Measurements from ENCODE around the gene EIF3L.

EIF3L gene

DNA sequence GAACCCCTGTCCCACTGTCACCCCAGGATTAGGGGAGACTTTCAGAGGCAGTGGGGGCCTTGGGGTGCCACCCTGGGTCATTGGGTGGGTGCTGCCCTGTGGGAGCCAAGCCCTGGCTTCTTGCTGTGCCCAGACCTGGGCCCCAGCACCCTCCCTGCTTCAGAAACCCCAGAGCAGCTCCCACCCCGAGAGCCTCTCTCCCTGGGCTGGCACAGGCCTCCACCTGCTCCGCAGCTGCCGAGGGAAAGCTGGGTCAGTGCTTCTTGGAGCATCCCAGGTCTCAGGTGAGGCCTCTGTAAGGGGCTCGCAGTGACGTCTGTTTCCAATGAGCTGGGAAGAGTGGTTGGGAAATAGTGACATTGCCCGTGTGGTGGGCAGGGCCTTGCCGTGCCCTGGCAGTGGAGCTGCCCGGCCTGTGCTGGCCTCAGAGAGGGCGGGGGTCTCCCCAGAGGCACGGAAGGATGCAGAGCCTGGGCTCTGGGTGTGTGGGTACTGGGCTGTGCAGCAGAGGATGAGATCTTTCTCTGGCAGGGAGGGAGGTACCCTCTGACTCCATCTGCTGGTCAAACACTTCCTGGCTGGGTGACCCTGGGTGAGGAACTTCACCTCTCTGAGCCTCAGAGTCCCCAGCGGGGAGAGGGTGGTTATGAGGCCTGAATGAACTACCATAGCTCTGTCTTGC is 81.2 kb downstream of the EIF3L start:
- peak; percentile 61 for DNase-seq

DNA sequence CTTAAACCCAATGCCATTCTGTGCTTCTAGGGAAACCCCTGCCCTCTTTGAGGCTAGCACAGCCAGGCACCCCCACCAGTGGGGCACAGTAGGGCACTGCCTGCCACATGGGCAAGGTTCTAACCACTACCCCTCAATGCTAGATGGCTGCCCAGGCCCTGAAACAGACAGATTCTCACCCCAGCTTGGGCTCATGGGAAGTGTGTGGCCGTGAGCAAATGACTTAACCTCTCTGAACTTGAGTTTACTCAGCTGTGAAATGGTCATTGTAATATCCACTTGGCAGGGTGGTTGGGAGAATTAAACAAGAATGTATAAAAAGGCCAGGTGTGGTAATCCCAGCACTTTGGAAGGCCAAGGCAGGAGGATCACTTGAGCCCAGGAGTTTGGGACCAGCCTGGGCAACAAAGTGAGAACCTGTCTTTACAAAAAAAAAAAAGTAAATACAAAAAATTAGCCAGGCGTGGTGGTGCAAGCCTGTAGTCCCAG is 81.8 kb downstream of the EIF3L start:
- no peak for DNase-seq

DNA sequence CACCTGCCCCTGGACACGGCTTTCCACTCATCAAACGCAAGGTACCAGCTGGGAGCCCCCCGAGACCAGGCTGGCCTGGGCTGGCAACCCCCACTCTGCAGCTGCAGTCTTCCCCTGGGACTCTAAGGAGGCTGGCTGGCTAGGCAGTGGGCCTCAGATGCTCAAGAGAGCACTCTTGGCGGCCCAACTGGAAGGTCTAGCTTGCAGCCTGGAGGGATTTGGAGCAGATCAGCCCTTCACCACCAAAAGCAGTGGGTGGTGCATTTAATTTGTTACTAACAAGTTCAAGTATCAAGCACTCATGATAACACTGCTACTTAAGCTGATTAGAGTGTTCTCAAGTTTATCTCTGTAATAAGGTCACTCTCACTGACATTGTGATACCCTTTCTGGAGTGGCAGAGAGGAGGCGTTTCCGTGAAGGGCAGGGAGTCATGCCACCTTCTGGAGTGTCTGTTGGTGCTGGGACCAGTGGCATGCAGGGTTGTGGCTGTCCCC is 82.7 kb downstream of the EIF3L start:
- DNase-seq = no peak

DNA sequence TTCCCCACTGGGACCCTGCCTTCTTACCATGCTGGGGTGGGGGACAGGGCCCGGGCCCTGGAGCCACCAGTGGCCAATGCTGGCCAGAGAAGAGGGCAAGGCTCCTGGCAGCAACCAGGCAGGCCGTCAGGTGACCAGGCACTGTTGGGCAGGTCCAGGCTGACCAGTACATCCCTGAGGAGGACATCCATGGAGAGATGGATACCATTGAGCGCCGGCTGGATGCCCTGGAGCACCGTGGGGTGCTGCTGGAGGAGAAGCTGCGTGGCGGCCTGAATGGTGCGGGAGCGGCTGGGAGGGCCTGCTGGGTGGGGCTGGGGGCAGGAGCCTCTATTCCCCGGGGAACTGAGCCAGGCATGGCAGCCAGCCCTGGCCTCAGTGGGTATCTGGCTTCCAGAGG is 83.2 kb downstream of the EIF3L start:
- no peak for DNase-seq

DNA sequence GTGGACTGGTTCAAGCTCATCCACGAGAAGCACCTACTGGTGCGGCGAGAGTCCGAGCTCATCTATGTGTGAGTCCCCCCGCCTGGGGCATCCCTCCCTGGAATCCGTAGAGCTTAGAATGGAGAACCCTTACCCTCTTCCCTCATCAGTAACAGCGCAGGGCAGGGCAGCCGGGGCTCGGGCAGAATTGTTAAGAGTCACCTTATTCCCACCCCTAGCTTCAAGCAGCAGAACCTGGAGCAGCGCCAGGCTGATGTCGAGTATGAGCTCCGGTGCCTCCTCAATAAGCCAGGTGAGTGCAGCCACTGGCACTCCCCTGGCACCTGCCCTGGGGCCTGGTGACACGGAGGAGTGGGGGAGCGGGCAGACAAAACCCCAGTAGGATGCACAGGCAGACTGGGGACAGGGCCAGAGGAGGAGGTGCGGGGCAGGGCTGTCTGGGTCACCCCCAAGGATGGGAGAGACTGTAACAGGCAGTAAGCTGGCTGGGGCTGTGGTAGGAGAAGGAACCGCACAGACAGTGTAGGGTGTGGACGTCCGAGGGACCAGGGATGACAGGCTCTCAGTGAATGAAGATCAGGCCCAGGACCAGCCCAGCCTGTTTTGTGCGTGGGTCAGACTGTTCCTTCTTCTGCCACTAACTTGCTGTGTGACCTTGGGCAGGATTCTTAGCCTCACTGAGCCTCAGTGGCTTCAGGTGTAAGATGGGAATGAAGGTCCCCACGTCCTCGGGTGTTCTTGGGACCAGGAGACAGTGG is 83.8 kb downstream of the EIF3L start:
- DNase-seq = no peak

DNA sequence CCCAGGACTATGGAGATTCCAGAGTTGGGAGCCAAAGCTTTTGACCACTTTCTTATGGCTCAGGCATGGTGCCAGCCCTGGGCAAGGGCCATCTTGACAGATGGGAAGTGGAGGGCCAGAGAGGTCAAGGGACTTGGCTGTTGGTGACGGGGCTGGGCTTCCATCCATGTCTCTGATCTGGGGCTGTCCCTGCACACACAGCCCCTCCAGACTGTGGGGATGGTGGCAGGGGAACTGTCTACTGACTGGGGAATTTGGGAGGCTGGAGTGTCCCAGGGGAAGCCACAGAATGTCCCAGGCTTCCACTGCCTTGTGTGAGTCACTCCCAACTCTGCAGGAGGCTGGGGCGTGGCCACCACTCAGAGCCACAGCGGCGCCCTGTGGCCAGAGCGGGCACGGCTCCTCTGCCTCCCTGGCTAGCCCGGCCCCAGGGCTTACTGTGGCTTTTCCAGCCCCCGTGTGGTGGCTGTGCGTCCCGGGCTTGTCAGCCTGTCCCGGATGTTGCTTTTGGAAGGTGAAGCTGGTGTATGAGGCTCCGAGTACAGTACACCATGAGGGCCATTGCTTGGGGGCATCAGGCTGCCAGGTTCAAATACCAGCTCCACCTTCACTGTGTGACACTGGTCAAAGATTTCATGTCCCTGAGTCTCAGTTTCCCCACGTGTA is 84.6 kb downstream of the EIF3L start:
- DNase-seq = peak; percentile 80

Data from 8988T (cell line).